Tibial nerve (tissue), 4 donors: ENCODE data around the gene WDR37. TPM values are rescaled to one million over a fixed set of nuclear protein-coding genes. Genes with fewer than 3 reads are reported as not detected.

Source experiments
- DNase-seq, 2 donors: peaks; one replicate each; pipeline ENCODE4 v3.0.0-alpha.2; 2019; ENCODE audit warnings: low spot score in 2 of 2
- H3K27ac ChIP-seq, 4 donors: fragments of 200-600 bp; sonication (generic) in 3 of 4; one replicate each; pipeline ENCODE4 v1.5.1; 2017 to 2019; ENCODE audit warnings: mild to moderate bottlenecking in 1 of 4
- H3K27me3 ChIP-seq, 2 donors: fragments of 200-600 bp; sonication (generic) in 1 of 2; one replicate each; pipeline versions ENCODE4 v1.5.1 to v1.6.0; 2017 to 2019
- H3K36me3 ChIP-seq, 3 donors: fragments of 200-600 bp; sonication (generic); one replicate each; pipeline ENCODE4 v1.5.1; 2018 to 2019
- H3K4me1 ChIP-seq, 4 donors: fragments of 200-600 bp; sonication (generic) in 3 of 4; one replicate each; pipeline ENCODE4 v1.5.1; 2017 to 2019
- H3K4me3 ChIP-seq, 4 donors: fragments of 200-600 bp; sonication (generic) in 3 of 4; one replicate each; pipeline ENCODE4 v1.5.1; 2017 to 2019; ENCODE audit warnings: mild to moderate bottlenecking in 1 of 4, moderate library complexity in 1 of 4
- H3K9me3 ChIP-seq, 4 donors: fragments of 200-600 bp; sonication (generic) in 3 of 4; one replicate each; pipeline ENCODE4 v1.5.1; 2017 to 2019
- CTCF ChIP-seq, 5 experiments: fragments of 200-600 bp in 3 of 5; fragments of 450-650 bp in 2 of 5; sonication (generic) in 3 of 5; IDR thresholded peaks; one replicate each; pipeline ENCODE4 v1.5.1; 2016 to 2019; ENCODE audit warnings: antibody characterized with exemption in 5 of 5, mild to moderate bottlenecking in 3 of 5, moderate library complexity in 2 of 5
- EP300 ChIP-seq, 2 donors: sonication (generic); formaldehyde crosslinking; IDR thresholded peaks; one replicate each; pipeline ENCODE4 v1.6.1; 2017; ENCODE audit warnings: antibody characterized with exemption in 2 of 2, mild to moderate bottlenecking in 1 of 2
- POLR2A ChIP-seq, 2 donors: fragments of 450-650 bp; IDR thresholded peaks; one replicate each; pipeline ENCODE4 v1.6.1; 2017; ENCODE audit warnings: antibody characterized with exemption in 2 of 2, mild to moderate bottlenecking in 2 of 2, moderate library complexity in 2 of 2
- WGBS, 2 donors: methylation state at CpG; one replicate each; pipeline ENCODE4 v1.1.5; 2018; 5-methylcytosine and 5-hydroxymethylcytosine counted together
- total RNA-seq, 4 donors: library from RNA; depleted of rRNA; stranded (reverse); fragments of >200 nt; gene quantifications; one replicate each; pipeline ENCODE4 v1.1.0, GENCODE V29; 2016

The WDR37 gene
- total RNA-seq, 4 donors from 2014 or later, result 9.6 to 14.4 (median 12.9) TPM

- Histone ChIP-seq H3K36me3 (peaks cover 0 to 26% (median 0%) of the 10 kb centered on the region in 3 donors), H3K9me3 (no peaks in the 10 kb centered on the region), H3K4me3 (peak within 1 kb of the TSS; percentile 84 to 98 (median 84)), H3K27me3 (no peaks in the 10 kb centered on the region), H3K27ac (peak within 1 kb of the TSS; percentile 99), H3K4me1 (peaks cover 0 to 70% (median 27%) of the 10 kb centered on the region in 4 donors)
- DNase-seq, result peak; percentile 93 to 96
- 0 to 2% methylated on average over 34 to 45 of the region's 83 CpGs for WGBS, 2 donors
- TF ChIP-seq EP300 (IDR thresholded peaks at IDR 0.05), result peak; percentile 83 to 93
- peak; percentile 85 to 98 for TF ChIP-seq POLR2A (IDR thresholded peaks at IDR 0.05)
- peak in 1 of 5 experiments; percentile 43 for TF ChIP-seq CTCF (IDR thresholded peaks at IDR 0.05)
Observed at GRCh38 chr10:1048732-1049424, 7.3 kb upstream of the WDR37 start, which contains the start of gene IDI1. IDI1 (minus strand) TSS chr10:1049119; CDS start chr10:1049003, 116 bp downstream.

- H3K27me3 ChIP-seq, result no peaks in the 10 kb centered on the region
- TF ChIP-seq POLR2A (IDR thresholded peaks at IDR 0.05) (no peak), CTCF (IDR thresholded peaks at IDR 0.05) (no peak), EP300 (IDR thresholded peaks at IDR 0.05) (no peak)
- no peaks in the 10 kb centered on the region for H3K9me3 ChIP-seq
- WGBS, 2 donors, result 0 to 1% methylated on average over 22 to 31 of the region's 34 CpGs
- no peak for DNase-seq
- peak overlapping the region; percentile 84 to 98 (median 84) for H3K4me3 ChIP-seq
- peaks cover 0 to 70% (median 26%) of the 10 kb centered on the region in 4 donors for H3K4me1 ChIP-seq
- peak overlapping the region; percentile 99 for H3K27ac ChIP-seq
- H3K36me3 ChIP-seq, result peaks cover 0 to 27% (median 0%) of the 10 kb centered on the region in 3 donors
Observed at GRCh38 chr10:1049425-1049958, 6.7 kb upstream of the WDR37 start.

DNA sequence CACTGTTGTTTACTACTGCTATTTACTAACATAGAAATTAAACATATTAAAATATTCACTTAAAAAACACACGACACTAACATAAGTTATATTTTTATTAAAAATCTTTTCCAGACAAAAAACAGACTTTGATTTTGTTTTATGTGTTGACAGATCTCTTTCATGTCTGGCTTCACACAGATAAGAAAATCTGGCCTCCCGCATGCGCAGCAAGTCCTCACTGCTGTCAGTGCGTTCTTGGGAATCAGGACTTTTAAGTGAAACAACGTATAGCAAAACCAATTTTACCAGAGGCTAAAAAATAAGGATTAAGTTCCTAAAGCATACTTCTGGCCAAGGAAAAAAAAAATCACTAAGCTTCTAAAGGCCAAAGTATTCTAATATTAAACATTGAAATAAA, 6.0 kb upstream of the WDR37 start:
- H3K4me3 ChIP-seq, result peak overlapping the region in 3 of 4 donors; percentile 84 to 98 (median 84)
- 34 to 43% methylated on average over 5 of the region's 5 CpGs for WGBS, 2 donors
- peaks cover 0 to 70% (median 30%) of the 10 kb centered on the region in 4 donors for H3K4me1 ChIP-seq
- peak overlapping the region; percentile 99 for H3K27ac ChIP-seq
- TF ChIP-seq POLR2A (IDR thresholded peaks at IDR 0.05), result no peak
- no peak for TF ChIP-seq CTCF (IDR thresholded peaks at IDR 0.05)
- no peak for TF ChIP-seq EP300 (IDR thresholded peaks at IDR 0.05)
- no peaks in the 10 kb centered on the region for H3K27me3 ChIP-seq
- no peaks in the 10 kb centered on the region for H3K9me3 ChIP-seq
- DNase-seq, result no peak
- peaks cover 0 to 27% (median 0%) of the 10 kb centered on the region in 3 donors for H3K36me3 ChIP-seq

GRCh38 chr10:1050554-1050953, 5.6 kb upstream of the WDR37 start:
- DNase-seq, result no peak
- peaks cover 0 to 70% (median 32%) of the 10 kb centered on the region in 4 donors for H3K4me1 ChIP-seq
- no peaks in the 10 kb centered on the region for H3K27me3 ChIP-seq
- WGBS, 2 donors, result 67 to 84% methylated on average over 4 of the region's 4 CpGs
- H3K36me3 ChIP-seq, result peaks cover 0 to 27% (median 0%) of the 10 kb centered on the region in 3 donors
- no peak overlapping the region for H3K4me3 ChIP-seq
- peak overlapping the region; percentile 99 for H3K27ac ChIP-seq
- no peak for TF ChIP-seq POLR2A (IDR thresholded peaks at IDR 0.05)
- TF ChIP-seq EP300 (IDR thresholded peaks at IDR 0.05), result no peak
- TF ChIP-seq CTCF (IDR thresholded peaks at IDR 0.05), result no peak
- no peaks in the 10 kb centered on the region for H3K9me3 ChIP-seq

DNA sequence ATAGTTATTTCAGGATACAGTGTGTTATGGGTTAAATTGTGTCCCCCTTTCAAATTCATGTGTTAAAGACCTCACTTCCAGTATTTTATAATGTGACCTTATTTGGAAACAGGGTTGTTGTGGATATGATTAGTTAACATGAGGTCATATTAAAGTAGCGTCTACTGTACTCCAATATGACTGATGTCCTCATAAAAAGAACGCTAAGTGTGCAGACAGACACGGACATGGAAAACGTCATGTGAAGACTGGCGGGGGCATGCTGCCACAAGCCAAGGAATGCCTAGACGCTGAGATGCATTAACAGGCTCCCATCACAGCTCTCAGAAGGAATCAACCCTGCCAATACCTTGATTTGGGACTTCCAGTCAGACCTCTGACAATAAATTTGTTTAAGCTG, 1.5 kb upstream of the WDR37 start:
- WGBS, 2 donors, result 57 to 63% methylated on average over 6 of the region's 6 CpGs
- Histone ChIP-seq H3K4me1 (peaks cover 0 to 79% (median 32%) of the 10 kb centered on the region in 4 donors), H3K36me3 (peaks cover 0 to 27% (median 0%) of the 10 kb centered on the region in 3 donors), H3K9me3 (no peaks in the 10 kb centered on the region), H3K27ac (peak overlapping the region in 1 of 4 donors; percentile 20), H3K27me3 (no peaks in the 10 kb centered on the region), H3K4me3 (no peak overlapping the region)
- TF ChIP-seq CTCF (IDR thresholded peaks at IDR 0.05) (no peak), EP300 (IDR thresholded peaks at IDR 0.05) (no peak), POLR2A (IDR thresholded peaks at IDR 0.05) (no peak)
- no peak for DNase-seq
